Right renal pelvis (tissue), 4 donors: ENCODE data around the gene KLHL21. TPM values are rescaled to one million over a fixed set of nuclear protein-coding genes. Genes with fewer than 3 reads are reported as not detected.
"Not testable (repeated sequence)": the region's sequence is repeated elsewhere in the genome, so short reads cannot be mapped to it uniquely, and the experiment has no call there.

Source experiments
- DNase-seq, 4 donors: peaks; one replicate each; pipeline ENCODE4 v3.0.0-alpha.2; 2013; ENCODE audit warnings: low read depth in 4 of 4, low spot score in 3 of 4, missing footprints in 1 of 4
- polyA plus RNA-seq, 4 donors: library from polyadenylated mRNA; unstranded; fragments of 120-200 nt; gene quantifications; one replicate each; pipeline ENCODE4 v1.2.1, GENCODE V29; 2013; ENCODE audit not compliant: insufficient read length in 4 of 4

The KLHL21 gene
- 10 to 100 TPM; 14.9 to 16.6 (median 15.2) TPM for polyA plus RNA-seq

DNA sequence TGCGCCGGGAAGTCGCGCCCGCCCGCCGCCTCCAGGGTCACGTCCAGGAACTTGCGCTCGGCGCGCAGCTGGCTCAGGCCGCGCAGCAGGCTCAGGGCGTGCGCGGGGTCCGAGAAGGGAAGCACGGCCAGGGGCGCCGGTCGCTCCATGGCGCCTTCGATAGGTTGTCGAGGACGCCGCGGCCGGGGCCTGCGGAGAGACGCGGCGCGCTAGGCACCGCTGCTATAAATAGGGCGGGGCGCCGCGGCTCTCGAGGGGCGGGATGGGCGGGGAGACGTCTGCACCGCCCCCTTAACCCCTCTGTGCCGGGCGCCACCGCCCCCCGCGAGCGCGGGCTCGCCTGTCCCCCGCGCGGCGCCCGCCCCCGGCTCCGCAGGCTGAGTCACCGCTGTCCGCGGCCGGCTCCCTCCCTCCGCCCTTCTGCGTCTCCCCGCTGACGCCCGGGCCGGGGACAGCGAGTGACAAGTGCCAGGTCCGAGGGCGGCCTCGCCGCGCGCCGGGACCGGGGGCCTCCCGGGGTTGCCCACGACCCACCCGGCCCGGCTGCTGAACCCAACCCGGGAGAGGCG, at the start of gene KLHL21:
KLHL21 (minus strand) TSS at position 201 of the 569 bp plus-strand sequence; CDS start at position 149, 52 bp downstream.
- no peak for DNase-seq

DNA sequence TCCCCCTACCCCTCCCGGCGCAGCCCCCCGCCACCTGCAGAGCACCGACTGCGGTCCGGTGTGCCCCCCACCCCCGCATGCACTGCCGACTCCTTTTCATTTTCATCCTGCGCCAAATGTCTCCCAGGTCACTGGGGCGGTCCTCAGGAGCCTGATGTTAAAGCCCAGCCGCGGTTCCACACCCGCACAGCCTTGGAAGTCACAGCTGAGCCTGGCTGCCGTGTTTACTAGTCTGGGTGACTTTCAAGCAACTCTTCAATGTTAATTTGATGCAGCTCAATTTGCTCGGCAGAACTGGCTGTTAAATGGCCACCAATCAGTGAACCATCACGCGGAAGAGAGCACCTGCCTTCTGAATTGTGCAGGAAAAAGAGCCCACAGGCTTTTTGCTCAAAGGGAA, 49.2 kb upstream of the KLHL21 start:
- DNase-seq = peak in 1 of 4 donors; percentile 33

DNA sequence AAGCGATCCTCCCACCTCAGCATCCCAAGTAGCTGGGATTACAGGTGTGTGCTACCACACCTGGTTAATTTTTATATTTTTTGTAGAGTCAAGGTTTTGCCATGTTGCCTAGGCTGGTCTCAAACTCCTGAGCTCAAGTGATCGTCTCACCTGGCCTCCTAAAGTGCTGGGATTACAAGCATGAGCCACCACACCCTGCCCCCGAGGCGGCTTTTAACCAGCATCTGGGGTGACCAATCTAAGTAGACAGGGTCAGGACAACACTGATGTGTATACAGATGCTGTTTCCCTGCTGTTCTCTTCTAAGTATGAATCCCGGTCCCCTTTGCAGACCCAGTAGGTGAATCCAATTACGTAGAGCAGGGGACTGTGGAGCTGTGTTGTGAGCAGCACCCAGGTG, 45.9 kb upstream of the KLHL21 start:
- DNase-seq = no peak

GRCh38 chr1:6646499-6647148, 44.0 kb upstream of the KLHL21 start:
- peak in 1 of 4 donors; percentile 36 for DNase-seq

DNA sequence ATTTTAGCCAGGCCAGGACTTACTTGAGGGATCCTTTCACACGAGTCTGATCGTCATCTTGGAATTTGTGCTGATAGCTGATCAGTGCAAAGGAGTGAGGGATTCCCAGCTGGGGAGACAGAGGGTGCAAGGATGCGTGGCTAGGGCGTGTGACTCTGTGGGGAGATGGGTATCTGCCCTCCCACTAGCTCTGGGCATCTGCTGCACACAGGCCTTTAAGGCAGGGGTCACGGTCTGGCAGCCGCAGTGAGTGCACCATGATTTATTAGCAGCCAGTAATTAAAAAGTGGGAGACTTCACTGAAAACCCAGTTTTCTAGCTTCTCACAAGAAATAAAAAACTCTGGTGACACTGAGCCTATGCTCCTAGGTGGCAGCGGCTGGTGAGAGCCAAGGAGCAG, 42.3 kb upstream of the KLHL21 start:
- peak in 1 of 4 donors; percentile 38 for DNase-seq

DNA sequence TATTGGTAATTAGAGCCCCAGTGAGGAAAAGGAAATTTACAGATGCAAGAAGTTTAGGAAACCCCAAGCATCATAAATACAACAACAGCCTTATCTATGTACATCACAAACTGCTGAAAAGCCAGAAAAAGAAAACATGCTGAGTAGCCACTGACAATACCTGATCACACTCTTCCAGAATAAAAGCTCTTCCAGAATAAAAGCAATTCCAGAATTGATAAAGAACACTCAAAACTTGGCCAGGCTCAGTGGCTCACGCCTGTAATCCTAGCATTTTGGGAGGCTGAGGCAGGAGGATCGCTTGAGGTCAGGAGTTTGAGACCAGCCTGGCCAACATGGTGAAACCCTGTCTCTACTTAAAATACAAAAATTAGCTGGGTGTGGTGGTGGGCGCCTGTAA, 38.2 kb upstream of the KLHL21 start:
- DNase-seq = not testable (repeated sequence)

DNA sequence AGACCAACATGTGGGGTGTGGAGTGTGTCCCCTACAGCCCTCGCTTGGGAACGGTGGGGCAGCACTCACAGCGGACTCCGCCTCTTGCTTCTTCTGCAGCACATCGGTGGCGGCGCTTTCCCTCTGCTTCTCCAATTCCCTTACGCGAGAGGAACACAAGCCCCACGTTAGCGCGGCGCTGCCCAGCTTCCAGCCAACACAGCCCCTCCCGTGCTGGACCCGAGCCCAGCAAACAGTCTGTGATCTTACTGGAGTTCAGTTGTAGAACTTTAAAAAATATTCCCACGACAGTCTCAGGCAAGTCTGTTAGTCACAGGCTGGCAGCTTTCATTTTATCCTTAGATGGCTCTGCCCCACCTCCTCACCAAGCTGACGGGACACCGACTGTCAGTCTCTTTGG, 35.6 kb upstream of the KLHL21 start:
- DNase-seq = no peak

DNA sequence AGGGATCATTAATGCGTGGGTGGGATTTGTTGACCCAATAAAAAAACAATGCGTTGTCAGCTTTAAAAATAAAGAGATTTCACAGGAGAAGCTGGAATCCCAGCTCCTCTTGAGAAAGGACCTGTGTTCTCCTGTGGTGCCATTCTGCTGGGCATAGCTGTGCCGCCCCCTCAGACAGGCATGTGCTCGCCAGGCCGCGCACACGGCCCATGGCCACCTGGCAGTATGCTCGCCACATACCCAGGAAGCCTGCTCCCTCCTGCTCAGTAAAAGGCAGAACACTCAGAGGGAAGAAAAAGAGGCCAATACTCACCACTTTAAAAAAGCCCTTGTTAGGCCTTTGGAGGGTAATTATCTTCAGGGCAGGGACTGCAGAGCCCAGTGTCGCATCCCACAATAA, 35.1 kb upstream of the KLHL21 start:
- no peak for DNase-seq

GRCh38 chr1:6636778-6637177, 34.1 kb upstream of the KLHL21 start:
- not testable (repeated sequence) for DNase-seq

DNA sequence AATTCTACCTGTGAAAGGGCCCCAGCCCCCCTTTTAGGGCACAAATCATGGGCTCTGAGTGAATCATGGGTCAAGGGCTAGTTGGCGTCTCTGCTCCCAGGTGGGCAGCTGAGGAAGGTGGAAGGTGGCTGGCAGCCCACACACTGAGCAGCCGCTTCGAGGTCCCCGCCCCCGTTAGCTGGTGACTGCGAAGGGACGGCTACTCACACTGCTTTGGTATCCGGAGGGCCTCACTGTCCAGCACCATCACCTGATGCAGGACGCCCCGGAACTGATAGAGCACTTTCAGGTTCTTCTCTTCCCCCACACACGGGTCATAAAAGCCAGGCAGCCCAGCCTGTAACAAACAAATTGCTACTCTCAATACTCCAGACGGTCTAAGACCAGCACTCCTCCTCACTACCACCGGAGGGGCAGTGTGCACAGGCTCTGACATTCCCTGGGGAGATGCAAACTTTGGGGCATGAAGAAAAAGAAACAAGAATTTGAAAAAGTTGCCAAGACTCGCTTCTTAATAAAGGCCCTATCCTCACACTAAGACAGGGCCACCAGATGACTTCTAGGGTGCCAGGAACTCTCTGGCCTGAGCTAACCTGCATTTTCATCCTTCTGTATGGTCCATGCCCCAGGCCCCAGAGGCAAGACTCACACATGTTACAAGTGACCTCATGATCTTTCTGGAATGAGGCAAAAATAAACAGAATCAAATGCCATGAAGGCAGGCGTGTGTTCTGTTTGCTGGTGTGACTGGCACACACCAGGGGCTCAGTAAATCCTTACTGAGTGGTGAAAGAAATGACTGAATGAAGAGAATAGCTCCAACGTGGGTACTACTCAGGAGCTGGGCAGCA, 33.5 kb upstream of the KLHL21 start:
- DNase-seq = no peak

DNA sequence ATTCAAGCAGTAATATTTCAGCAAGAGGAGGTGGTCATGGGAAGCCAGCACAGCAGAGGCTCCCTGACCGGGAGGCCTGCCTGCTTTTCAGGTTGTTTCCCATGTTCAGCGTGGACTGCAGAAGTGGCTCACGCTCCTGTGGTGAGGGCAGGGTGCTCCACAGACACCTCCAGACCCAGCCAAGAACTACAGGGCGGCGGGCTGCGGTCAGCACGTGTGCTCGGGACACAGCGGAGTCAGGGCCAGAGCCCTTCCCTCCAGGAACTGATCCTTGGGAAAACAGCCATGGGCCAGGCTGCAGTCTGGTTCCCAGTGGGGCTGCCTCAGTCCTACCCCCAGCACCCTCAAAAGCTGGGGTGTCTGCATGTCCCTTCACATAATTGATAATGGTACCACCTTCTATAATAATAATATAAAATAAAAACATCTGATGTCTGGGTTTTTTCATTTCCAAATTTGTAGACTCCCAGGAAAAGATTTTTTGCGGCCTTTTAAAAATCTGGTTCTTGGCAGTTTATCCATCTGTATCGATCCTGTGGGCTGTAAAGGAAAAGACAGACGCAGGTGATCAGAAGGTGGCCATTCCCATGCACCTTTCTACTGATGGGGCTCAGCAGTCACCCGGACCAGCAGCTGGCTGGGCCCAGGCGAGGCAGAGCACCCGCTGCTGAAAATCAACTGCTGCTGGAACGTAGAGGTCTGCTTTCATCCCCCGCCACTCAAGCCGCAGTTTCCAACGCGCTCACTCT, 32.7 kb upstream of the KLHL21 start:
- DNase-seq = no peak

GRCh38 chr1:6634371-6635052, 31.8 kb upstream of the KLHL21 start:
- DNase-seq = no peak

GRCh38 chr1:6632588-6633514, 30.2 kb upstream of the KLHL21 start:
- DNase-seq = no peak

GRCh38 chr1:6631058-6631457, 28.4 kb upstream of the KLHL21 start:
- no peak for DNase-seq

DNA sequence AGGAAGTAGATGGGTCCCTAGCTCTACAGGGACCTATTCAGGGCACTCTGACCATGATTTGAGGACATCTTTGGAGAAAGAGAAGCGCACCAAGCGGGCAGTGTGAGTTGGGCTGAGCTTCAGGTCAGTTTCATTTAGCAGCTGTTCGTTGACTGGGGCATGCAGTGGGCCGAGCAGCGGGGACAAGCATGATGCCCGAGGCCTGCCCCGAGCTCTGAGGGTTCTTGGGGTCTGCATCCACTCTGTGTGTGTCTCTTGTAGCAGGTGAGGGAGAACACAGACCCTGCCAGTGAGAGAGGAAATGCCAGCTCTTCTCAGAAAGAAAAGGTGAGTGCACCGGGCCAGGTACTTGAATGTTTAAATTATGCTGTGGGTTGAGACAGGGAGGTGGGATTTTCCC, 27.4 kb upstream of the KLHL21 start:
- DNase-seq = no peak

DNA sequence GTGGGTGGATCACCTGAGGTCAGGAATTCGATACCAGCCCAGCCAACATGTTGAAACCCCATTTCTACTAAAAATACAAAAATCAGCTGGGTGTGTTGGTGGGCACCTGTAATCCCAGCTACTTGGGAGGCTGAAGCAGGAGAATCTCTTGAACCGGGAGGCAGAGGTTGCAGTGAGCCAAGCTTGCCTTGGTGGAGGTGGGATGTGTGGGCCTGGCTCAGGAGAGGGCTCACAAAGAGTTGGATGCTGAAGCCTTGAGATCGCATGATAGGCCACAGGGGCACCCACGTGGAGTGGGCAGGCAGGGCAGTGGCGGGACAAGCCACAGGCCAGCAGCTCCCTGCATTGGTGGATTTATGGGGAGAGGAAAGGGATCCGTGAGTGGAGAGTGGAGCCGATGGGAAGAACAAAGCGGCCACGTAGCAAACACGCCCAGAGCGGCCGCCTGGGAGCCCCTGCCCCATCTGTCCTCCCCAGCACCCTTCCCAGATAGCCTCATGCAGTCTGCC, 26.4 kb upstream of the KLHL21 start:
- no peak for DNase-seq

GRCh38 chr1:6627841-6628545, 25.3 kb upstream of the KLHL21 start:
- DNase-seq = no peak

DNA sequence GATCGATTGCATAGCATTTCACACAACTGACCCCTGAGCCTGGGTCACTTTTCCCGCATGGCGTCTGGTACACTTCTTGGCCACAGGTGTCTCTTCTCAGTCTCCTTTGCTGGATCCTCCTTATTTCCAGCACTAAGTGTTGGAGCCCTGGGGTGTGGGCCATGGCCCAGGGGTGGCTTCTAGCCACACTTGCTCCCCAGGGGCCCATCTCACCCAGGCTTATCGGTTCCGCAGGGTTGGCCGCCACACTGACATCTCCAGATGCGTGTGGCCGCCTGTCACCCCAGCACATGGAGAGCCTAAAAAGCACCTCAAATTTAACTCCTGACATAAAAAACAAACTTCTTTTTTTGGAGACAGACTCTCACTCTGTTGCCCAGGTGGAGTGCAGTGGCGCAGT, 24.4 kb upstream of the KLHL21 start:
- no peak for DNase-seq
